ENCODE data around the gene SLC32A1. TPM values are rescaled to one million over a fixed set of nuclear protein-coding genes. Genes with fewer than 3 reads are reported as not detected.

SLC32A1 gene, protein sequence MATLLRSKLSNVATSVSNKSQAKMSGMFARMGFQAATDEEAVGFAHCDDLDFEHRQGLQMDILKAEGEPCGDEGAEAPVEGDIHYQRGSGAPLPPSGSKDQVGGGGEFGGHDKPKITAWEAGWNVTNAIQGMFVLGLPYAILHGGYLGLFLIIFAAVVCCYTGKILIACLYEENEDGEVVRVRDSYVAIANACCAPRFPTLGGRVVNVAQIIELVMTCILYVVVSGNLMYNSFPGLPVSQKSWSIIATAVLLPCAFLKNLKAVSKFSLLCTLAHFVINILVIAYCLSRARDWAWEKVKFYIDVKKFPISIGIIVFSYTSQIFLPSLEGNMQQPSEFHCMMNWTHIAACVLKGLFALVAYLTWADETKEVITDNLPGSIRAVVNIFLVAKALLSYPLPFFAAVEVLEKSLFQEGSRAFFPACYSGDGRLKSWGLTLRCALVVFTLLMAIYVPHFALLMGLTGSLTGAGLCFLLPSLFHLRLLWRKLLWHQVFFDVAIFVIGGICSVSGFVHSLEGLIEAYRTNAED
- not detected in 2 replicates for total RNA-seq (2014; rRNA removed; shearing (Covaris generic))

DNA sequence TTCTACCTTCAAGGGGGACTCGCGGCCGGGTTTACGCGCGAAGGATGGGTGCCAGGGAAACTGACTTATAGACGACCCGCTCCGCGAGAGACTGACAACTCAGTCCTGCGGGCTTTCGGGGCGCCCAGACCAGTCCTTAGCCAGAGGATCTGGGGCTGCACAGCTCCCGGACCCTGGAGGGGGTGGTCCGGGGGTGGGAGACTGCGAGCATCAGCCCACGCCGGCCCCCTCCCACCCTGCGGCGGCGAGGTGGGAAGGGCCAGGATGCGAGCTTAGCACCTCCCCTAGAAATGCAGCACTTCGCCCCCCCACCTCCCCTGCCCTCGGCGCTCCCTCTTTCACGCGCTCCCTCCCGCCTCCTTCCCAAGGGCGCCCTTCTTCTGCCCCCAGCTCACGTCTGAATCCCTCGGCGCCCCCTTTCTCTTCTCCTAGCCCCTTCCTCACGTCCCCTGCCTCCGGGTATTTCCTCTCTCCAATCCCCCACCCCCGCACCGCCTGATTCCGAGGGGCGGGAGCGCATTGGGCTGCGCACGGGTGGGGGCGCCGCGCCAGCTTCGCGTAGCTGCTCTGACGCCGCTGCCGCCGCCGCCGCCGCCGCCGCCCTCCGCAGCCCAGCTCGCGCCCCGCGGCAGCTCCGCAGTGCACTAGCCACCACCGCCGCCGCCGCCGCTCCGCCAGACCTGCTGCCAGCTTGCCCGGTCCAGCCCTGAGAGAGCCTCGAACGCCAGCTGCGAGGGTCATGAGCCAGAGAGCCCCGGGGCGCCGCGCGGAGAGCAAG is at the start of gene SLC32A1:
Gene SLC32A1, plus strand, starts transcription at position 639 of the 778 bp plus-strand sequence. CDS start 239 bp downstream, outside the sequence.
- no peak for DNase-seq (ENCODE audit: low spot score)

DNA sequence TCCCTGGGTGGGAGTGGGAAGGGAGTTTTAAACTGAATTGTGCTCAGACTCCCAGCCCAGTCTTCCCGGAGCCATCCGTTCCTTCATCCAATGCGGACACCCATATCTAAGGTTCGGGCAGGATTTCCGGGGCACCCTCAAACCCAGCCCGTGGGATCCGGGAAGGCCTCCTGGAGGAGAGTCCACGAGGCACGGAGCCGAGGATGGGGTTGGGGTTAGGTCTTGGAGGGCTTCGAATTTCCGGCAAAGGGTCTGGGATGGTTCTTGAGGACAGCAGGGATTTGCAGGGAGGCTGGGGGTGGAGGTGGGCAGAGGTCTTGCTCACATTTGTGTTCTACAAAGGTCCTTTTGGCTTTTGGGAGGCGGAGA is 49.5 kb upstream of the SLC32A1 start:
- DNase-seq (ENCODE audit: low spot score) = no peak

DNA sequence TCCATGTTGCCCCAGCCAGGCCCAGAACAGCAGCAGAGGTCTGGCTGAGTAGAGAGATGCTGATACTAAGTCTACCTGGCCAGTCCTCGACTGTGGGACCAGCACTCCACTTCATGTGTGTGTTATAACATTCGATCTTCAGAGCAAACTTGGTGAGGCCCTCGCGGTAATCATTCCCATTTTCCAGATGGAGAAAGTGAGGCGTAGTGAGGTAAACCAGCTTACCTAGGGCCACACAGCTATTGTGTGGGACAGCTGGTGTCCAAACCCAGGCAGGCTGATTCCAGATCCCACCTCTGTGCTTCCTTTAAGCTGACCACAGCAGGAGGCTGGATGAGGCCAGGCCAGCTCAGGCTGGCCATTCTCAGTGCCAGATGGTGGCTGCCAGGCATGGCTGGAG is 47.7 kb upstream of the SLC32A1 start:
- DNase-seq (ENCODE audit: low spot score) = no peak

DNA sequence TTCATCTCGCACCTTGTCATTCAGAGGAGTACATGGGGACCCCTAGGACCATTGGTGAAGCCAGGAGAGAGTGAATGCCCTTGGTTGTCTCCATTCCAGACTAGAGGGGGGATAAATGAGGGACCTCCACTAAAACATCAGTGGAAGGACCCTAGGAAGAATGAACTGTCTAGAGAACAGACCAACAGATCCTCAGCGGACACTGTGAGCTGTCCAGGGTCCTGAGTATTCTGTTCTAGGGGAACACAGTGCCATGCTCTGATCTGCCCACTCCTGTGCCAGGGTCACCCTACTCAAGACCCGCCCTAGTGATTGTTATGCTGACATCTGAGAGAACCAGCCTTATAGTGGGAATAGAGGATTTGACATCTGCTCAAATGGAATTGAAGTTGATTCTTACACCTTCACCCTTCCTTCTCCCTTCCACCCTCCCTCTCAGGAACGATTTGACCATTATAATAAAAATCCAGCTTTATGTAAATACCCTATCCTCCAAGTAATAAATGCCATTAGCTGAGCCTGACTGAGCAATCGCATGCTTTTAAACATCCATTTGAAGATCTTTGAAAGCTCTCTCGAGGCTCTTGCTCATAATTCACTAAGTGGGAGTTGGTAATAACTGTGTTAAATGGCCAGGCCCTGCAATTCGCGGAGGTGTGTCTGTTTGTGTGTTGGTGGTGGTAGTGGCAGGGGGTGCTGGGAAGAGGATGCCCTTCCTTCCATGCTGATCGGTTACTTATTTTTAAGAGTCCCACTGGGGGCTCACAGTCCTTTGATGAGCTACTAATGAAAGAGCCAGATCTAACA is 43.6 kb upstream of the SLC32A1 start:
- no peak for DNase-seq (ENCODE audit: low spot score)

DNA sequence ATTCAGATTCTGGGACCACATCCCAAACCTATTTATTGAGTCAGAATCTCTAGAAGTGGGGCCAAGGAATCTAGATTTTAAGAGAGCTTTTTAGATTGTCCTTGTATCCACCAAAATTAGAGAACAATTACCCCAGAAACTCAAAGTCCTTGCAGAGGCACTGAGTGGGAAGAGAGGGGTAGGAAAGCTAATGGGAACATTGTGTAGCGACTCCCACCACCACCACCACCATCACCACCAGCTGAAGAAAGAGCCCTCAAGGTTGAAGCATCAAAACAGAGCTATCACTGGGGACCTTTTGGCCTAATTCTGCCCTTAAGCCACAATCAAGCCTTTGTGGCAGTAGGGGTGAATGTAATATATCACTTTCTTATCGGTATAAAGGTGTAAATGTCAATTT is 39.0 kb upstream of the SLC32A1 start:
- no peak for DNase-seq (ENCODE audit: low spot score)

DNA sequence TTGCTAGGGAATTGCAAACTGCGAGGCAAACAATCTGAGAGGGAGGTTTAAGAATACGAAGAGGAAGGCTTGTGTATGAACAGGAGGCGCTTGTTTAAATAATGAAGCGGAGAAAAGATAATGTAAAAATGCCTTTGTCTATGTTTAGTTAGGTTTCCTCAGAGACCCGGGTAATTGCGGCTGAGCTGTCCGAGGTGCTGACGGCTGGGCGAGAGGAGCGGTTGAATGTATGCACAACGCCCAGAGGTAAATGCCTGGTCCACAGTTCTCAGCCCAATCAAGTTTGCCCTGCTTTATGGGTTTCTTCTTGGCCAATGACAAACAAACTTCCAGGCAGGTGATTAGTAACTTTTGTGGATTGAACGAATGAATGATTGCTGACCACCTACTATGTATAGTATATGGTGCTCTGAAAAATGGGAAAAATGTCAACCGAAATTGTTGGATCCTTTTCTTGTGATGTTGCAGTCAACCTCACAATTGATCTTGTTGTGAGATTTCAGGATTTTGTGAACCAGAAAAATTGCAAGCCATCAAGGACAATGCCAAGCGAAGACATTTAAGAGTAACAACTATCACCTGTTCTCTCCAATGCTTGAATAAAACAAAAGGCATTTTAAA is 38.3 kb upstream of the SLC32A1 start:
- DNase-seq (ENCODE audit: low spot score) = peak; percentile 24

DNA sequence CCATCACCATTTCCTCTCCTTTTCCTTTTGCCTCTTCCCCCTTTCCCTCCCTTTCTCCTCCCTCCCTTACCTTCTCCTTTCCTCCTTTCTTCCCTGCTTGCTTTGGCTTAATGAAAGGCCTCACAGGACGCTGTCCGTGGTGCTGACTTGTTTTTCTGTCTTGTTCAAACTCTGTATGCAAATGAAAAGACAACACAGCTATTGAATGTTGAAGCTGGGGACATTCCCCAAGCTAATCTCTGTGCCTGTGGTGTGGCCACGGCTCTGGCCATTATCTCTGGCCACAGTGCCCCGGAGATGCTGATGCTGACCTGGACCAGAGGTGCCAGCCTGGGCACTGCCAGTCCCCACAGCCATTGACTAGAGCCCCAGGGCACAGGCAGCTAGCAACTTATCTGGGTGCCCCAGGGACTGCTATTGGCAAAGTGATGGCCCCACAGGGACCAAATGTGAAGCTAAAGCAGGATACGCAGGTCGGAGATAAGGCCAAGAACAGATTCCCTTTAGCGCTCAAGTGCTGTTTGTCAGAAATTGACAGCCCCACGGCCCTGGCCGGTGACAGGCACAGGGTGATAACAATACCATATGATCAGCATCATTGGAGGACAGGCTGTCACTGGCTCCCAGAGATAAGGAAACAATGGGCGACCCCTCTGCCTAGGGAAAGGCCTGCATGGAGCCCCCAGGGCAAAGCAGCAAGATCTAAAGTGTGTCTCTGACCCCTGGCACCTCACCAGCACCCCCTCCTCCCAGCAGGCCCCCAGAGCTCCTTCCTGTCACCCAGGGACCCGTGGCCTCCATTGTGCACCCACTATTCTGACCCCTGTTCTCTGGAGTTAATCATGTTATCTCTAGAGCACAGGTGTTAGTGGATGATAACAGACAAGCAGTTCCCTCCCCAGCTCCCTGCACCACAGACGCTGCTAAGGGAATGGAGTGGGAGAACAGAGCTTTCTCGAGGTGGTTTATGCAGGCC is 31.6 kb upstream of the SLC32A1 start:
- peak; percentile 34 for DNase-seq (ENCODE audit: low spot score)

DNA sequence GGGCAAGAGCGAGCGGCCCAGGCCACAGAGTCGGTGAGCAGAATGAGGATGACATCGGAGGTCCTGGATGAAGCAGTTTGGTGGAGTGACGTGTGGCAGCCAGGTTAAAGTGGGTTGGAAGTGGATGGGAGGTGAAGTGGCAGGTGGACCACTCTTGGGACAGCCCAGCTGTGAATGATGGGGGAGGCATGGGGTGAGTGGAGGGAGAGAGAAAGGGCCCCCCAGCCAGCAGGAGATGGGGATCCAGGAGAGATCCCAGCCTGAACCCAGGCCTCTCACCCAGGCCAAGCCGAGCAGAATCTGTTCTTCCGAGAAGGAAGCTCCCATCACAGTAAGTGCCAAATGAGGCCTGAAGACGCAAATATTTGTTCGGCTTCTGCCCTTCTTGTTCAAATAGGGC is 27.0 kb upstream of the SLC32A1 start:
- DNase-seq (ENCODE audit: low spot score) = no peak

DNA sequence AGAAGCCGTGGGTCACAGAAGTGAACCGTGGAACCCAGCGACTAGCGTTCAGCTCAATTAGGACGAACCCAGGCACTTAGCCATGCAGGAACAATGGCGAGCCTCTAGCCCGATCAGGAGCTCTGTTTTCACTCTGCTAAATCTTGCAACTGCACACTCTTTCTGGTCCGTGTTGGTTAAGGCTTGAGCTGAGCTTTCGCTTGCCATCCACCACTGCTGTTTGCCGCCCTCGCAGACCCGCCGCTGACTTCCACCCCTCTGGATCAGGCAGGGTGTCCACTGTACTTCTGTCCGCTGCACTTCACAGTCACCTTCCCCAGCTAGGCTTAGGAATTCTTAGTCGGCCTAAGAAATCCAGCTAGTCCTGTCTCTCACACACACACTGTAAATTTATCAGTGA is 25.7 kb upstream of the SLC32A1 start:
- no peak for DNase-seq (ENCODE audit: low spot score)

DNA sequence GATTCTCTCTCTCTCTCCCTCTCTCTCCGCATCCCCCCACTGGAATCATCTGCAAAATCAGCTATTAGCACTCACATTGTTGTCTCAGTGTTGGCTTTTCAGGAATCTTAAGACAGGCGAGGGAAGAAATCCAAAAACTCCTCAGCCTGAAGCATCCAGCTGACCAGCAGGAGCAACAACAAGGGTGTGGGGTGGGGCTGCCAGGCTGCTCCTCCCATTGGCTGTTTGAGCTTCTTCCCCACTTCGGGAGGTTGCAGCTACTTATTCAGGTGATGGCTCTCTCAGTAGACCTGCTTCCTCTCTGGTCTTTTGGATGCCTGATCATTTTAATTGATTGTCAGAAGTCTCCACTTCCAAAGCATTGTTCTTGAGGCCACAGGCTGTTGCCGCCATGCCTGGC is 24.1 kb upstream of the SLC32A1 start:
- no peak for DNase-seq (ENCODE audit: low spot score)

DNA sequence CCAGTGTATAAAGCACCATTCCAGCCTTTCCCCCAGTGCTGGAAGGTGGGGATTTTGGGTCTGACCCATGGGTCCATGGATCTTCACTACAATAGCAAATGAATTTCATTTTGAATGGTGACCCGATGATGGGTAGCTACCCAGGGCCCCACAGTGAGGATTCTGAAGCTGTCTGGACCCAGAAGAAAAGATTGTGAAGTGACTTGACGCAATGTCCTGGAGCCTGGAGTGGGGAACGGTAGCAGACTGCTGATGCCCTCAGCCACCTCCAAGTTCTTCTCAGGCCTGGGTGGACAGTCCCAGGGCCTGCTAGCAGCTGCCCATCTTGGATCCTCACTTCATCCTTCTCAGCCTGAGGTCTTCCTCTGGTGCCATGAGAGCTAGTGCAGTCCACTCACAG is 23.4 kb upstream of the SLC32A1 start:
- no peak for DNase-seq (ENCODE audit: low spot score)

DNA sequence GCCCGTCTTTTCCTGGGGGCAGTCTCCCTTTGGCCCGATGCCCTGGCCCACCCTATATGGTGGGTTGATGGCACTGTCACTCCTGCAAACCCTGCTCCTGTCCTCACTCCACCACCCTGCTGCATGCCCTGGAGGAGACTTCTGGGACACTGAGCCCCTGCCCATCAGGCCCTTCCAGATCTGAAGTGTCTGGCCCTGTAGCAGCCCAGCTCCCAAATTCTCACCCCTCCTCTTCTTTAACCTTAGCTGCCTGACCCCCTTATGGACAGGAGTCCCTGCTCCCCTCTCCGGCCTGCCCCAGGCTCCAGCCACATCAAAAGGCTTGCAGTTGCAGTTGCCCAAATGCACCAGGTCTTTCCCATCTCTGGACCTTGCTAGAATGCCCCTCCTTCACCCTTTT is 20.8 kb upstream of the SLC32A1 start:
- no peak for DNase-seq (ENCODE audit: low spot score)

DNA sequence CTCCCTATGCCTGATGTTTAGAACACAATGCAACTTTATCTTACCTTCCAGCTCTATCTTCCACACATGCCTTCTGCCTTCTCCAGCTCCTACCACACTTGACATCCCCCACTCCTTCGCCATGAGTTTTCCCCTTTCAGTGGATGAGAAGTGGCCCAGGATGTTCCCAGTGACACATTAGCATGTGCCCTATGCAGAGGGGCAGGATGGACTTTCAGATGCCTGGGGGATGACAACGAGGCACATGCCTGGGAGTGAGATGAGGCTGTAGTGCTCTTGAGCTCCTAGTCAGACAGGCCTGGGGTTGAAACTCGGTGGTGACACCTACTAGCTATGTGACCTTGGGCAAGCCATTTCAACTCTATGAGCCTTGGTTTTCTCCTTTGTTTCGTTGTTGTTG is 20.1 kb upstream of the SLC32A1 start:
- no peak for DNase-seq (ENCODE audit: low spot score)

DNA sequence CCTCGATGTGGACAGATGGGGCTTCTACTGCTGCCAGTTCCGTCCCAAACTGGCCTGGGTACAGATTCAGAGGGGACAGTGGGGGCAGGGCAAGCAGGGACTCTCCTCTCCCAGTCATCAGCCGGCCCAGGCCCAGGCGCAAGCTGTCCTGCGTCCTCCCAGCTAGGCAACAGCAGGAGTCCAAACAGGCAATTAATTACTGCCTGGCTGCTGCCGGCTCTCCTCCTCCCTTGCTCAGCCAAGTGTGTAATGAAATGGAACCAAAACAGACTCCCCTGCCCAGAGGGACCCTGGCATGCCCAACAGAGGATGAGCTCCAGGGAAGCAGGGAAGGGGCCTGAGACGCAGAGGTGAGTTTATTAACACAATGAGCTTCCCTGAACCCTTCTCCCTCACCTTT is 17.8 kb upstream of the SLC32A1 start:
- DNase-seq (ENCODE audit: low spot score) = no peak

DNA sequence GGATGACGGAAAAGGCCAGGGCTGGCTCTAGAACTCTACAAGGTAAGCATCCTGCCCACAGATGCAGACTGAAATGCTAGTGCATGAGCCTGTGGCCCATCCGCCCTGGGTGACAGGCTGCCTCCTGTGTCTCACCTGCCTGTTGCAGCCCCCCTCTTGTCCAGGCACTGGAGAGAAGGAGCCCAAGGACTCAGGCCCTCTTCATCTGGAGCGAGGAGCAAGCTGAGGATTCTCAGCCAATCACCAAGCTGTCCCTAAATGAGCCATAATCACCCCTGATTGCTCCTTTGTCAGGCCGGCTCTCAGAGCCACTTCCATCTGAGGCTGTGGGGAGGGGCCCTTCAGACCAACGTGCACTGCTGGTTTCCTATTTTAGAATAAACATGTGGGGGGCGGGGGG is 10.0 kb upstream of the SLC32A1 start:
- DNase-seq (ENCODE audit: low spot score) = no peak

DNA sequence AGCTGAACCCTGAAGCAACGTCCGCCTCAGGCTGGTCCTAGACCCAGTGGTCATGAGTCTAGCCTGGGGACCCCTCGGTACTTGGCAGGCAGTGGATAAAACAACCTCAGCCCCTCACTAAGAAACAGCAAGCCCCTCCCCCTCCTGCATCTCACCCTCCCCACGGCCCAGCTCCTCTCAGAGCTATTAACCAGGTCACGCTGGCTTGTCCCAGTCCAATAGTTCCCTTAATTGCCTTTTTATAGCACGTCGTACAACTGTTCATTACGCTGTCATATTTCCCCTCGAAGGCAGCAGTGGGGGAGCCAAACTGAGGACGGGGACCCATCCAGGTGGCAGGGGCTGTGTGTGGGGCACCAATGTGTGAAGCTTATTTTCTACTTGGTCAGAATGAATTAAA is 8.6 kb upstream of the SLC32A1 start:
- DNase-seq (ENCODE audit: low spot score) = no peak

DNA sequence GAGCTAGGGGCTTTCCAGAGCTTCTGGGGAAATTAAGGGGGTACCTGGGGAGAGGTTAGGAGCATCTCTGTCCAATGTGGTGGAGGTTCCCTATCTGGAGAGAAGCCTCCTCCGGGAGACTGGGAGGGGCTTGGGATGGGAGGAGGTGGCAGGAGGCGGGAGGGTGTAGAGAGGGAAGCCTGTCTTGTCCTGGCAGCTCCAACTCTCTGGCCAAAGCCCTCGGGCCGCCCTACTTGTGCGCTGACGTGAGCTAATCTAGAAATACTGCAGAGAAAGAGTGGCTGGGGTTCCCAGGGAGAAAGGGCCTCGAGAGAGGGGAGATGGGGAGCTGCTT is 1.6 kb upstream of the SLC32A1 start:
- no peak for DNase-seq (ENCODE audit: low spot score)

DNA sequence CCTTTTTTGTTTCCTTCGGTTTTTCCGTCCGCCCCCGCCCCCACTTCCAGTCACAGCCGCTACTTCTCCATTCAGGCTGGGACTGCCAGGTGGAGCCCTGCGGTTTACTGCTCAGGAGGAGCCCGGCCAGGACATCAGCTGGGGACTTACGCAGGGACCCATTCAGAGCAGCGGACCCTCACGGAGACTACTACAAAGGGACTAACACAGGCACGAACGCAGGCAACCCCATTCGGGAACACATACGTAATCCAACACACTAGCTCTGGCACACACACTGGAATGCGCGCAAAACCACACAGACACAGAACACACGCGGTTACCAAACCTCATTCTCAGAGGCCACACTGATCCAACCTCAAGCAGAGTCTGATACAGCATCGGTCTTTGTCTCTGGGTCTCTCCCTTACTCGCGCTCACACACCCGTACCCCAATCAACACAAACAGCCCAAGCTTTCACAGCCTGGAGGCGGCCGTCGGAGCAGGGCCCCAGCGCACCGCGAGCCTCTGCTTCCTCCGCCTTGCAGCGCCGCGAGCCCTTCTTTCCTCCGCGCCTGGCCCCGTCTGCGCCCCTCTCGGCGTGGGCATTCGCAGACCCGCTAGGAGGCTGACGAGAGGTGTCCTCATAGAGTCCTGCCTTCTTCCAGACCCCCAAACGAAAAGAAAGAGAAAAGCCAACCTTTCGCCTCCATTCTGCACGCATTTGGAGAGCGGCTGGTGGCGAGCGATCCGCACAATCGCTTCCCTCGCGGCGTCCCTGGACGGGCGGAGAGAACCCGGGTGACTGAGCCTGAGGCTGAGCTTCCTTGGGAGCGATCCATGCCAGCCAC is 1.1 kb upstream of the SLC32A1 start:
- peak; percentile 29 for DNase-seq (ENCODE audit: low spot score)

DNA sequence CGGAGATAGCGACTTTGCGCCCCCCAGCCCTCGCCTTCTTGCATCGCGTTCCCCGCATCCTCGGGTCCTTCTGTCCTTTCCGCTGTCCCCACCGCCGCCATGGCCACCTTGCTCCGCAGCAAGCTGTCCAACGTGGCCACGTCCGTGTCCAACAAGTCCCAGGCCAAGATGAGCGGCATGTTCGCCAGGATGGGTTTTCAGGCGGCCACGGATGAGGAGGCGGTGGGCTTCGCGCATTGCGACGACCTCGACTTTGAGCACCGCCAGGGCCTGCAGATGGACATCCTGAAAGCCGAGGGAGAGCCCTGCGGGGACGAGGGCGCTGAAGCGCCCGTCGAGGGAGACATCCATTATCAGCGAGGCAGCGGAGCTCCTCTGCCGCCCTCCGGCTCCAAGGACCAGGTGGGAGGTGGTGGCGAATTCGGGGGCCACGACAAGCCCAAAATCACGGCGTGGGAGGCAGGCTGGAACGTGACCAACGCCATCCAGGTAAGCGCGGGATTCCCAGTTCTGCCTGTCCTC is 401 bp downstream of the SLC32A1 start:
- DNase-seq (ENCODE audit: low spot score) = no peak
